ENCODE results near the gene ICAM5. TPM values are rescaled to one million over a fixed set of nuclear protein-coding genes. Genes with fewer than 3 reads are reported as not detected.

The ICAM5 gene
- total RNA-seq, 2 donors from 2014 or later, result 0.76 to 1.1 TPM

GRCh38 chr19:10315335-10316214 is 25.8 kb downstream of the ICAM5 start, which contains the start of gene FDX2:
TSS of gene FDX2 (minus strand) at chr19:10316015. CDS start at chr19:10315996, 19 bp downstream.
- ATAC-seq, result peak; percentile 91
- DNase-seq, result peak; percentile 86 to 94
- intact Hi-C loops (cut with DNase I, micrococcal nuclease), result no loop called here

GRCh38 chr19:10316229-10317044 is 26.7 kb downstream of the ICAM5 start:
- ATAC-seq (peak; percentile 12), DNase-seq (no peak)
- intact Hi-C loops (cut with DNase I, micrococcal nuclease), result no loop called here

GRCh38 chr19:10317045-10317856 is 27.5 kb downstream of the ICAM5 start:
- ATAC-seq (no peak), DNase-seq (no peak)
- intact Hi-C loops (cut with DNase I, micrococcal nuclease), result no loop called here

- DNase-seq (no peak), ATAC-seq (no peak)
- intact Hi-C loops (cut with DNase I, micrococcal nuclease), result no loop called here
Measured at GRCh38 chr19:10317857-10318462, 28.2 kb downstream of the ICAM5 start.

- intact Hi-C loops (cut with DNase I, micrococcal nuclease), result no loop called here
- no peak for DNase-seq
- no peak for ATAC-seq
Measured at GRCh38 chr19:10318807-10319682, 29.3 kb downstream of the ICAM5 start.

GRCh38 chr19:10320602-10321416 is 31.1 kb downstream of the ICAM5 start:
- ATAC-seq (no peak), DNase-seq (no peak)
- intact Hi-C loops (cut with DNase I, micrococcal nuclease), result no loop called here

- intact Hi-C loops (cut with DNase I, micrococcal nuclease), result no loop called here
- ATAC-seq (peak; percentile 89), DNase-seq (peak; percentile 87 to 90)
Measured at GRCh38 chr19:10321417-10321797, 31.7 kb downstream of the ICAM5 start.

- peak; percentile 89 to 90 for DNase-seq
- intact Hi-C loops (cut with DNase I, micrococcal nuclease), result no loop called here
- ATAC-seq, result peak; percentile 88
Measured at GRCh38 chr19:10321874-10322835, 32.4 kb downstream of the ICAM5 start.

- ATAC-seq (no peak), DNase-seq (no peak)
Measured at GRCh38 chr19:10325732-10326131, 36.0 kb downstream of the ICAM5 start.

GRCh38 chr19:10327793-10328192 is 38.0 kb downstream of the ICAM5 start:
- no peak for DNase-seq
- no peak for ATAC-seq

More at GRCh38 chr19:10325732-10326131, 36.0 kb downstream of the ICAM5 start:
- intact Hi-C loops (cut with DNase I, micrococcal nuclease), result no loop called here

GRCh38 chr19:10328558-10329429 is 39.0 kb downstream of the ICAM5 start:
- intact Hi-C loops (cut with DNase I, micrococcal nuclease), result no loop called here
- no peak for ATAC-seq
- DNase-seq, result no peak

More at GRCh38 chr19:10327793-10328192, 38.0 kb downstream of the ICAM5 start:
- intact Hi-C loops (cut with DNase I, micrococcal nuclease), result no loop called here

- ATAC-seq, result no peak
- DNase-seq, result no peak
- intact Hi-C loops (cut with DNase I, micrococcal nuclease), result no loop called here
Measured at GRCh38 chr19:10329555-10329954, 39.8 kb downstream of the ICAM5 start.

- DNase-seq, result peak; percentile 58 to 62
Measured at GRCh38 chr19:10332158-10332964, 42.6 kb downstream of the ICAM5 start.

More at GRCh38 chr19:10332158-10332964, 42.6 kb downstream of the ICAM5 start:
- intact Hi-C loops (cut with DNase I, micrococcal nuclease), result no loop called here
- ATAC-seq, result peak; percentile 60

All from left colon (tissue), 2 donors.